GM12875 (cell line): ENCODE measurements around the gene NRAP.

Experiments used
- H3K4me3 ChIP-seq: one replicate; pipeline ENCODE4 v1.5.1; 2011; ENCODE audit warnings: low read depth, low read length, control low read depth
- TF ChIP-seq, protein P1 (sequence below): IDR thresholded peaks from 2 replicates; pipeline ENCODE4 v1.5.1; 2011; ENCODE audit warnings: low read depth, mild to moderate bottlenecking, control low read depth, inconsistent platforms, low read length, moderate library complexity, borderline replicate concordance; ENCODE audit not compliant: insufficient read depth

The NRAP gene

DNA sequence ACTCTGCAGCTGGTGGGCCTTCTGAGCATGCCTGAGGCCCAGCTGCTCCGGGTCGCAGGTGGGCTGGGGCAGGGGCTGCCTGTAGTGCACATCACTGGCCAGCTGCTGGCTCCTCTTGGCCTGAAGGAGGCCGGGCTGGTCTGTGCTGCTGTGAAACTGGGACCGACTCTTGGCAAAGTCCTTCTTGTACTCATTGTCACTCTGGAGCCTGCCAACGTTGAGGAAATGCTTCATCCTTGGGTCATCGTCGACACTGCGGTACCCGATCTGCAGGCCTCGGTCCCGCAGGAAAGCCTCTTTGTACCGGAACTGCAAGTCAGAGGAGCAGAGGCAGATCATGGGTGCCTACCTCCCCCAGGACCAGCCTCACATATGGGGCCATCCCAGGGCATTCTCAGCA is 73.3 kb downstream of the NRAP start:
- H3K4me3 ChIP-seq, result no peak overlapping the region
- TF ChIP-seq, protein P1, sequence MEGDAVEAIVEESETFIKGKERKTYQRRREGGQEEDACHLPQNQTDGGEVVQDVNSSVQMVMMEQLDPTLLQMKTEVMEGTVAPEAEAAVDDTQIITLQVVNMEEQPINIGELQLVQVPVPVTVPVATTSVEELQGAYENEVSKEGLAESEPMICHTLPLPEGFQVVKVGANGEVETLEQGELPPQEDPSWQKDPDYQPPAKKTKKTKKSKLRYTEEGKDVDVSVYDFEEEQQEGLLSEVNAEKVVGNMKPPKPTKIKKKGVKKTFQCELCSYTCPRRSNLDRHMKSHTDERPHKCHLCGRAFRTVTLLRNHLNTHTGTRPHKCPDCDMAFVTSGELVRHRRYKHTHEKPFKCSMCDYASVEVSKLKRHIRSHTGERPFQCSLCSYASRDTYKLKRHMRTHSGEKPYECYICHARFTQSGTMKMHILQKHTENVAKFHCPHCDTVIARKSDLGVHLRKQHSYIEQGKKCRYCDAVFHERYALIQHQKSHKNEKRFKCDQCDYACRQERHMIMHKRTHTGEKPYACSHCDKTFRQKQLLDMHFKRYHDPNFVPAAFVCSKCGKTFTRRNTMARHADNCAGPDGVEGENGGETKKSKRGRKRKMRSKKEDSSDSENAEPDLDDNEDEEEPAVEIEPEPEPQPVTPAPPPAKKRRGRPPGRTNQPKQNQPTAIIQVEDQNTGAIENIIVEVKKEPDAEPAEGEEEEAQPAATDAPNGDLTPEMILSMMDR, result no peak

DNA sequence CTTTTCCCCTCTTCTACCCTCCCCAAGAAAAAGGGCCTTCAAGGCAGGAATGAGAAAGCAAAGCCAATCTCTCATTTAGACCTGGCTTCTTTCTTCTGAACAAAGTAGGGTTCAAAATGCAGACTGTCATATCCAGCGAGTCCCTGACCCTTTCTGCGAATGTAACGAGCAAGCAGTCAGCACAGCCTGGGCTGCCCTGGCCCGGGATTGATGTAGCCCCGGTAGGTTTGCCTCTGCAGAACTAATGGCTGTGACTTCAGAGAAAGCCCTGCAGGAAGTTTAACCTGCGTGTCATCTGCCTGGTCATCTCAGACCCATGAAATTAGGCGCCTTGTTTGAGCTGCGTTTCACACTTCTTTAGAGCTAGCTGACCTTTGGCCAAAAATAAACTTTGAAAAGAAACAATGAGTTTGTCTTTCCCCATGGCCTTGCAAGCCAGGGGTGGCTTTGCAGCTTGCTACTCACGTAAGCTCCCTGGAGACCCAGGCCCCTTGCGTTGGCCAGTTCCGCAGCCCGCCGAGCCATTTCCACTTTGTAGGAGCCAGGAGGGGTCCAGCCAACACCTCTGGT is 74.6 kb downstream of the NRAP start:
- H3K4me3 ChIP-seq, result no peak overlapping the region
- TF ChIP-seq, protein P1, result no peak

DNA sequence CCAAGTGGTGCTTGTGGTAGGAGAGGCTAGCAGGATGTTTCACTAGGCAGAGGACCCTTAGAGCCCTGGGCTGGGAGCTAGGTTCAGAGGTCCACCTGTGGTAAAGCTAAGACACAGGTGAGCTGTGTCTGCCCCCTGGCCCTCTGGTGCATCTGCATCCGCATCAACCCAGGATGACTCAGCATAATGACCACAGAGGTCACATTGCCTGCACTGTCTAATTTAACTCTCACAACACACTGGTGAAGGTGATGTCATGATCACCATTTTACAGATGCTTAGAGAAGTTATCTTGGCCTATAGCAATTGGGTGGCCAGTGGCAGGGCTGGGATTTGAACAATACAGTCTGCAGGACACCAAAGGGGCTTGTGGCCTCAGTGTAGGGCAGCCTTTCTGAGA is 77.9 kb downstream of the NRAP start:
- TF ChIP-seq, protein P1, result no peak
- no peak overlapping the region for H3K4me3 ChIP-seq

DNA sequence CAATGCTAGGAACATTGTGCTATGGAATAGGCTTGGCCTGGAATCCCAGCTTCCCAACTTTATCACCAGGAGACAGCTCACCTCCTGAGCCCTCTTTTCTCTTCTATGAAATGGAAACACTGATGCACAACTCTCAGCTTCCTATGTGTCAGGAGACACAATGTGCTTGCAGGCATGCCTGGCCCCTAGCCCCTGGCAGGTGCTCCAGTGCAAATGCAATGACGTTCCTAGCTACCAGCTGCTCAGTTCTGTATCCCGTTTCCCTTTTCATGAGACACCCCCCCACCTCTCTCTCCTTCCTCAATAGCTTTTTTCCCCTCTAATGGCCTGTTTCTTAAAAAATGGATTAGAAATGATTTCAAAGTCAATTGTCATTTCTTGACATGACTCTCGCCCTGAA is 80.3 kb downstream of the NRAP start:
- H3K4me3 ChIP-seq, result no peak overlapping the region
- TF ChIP-seq, protein P1, result no peak

GRCh38 chr10:113581092-113581491 is 82.7 kb downstream of the NRAP start:
- TF ChIP-seq, protein P1, result no peak
- no peak overlapping the region for H3K4me3 ChIP-seq

DNA sequence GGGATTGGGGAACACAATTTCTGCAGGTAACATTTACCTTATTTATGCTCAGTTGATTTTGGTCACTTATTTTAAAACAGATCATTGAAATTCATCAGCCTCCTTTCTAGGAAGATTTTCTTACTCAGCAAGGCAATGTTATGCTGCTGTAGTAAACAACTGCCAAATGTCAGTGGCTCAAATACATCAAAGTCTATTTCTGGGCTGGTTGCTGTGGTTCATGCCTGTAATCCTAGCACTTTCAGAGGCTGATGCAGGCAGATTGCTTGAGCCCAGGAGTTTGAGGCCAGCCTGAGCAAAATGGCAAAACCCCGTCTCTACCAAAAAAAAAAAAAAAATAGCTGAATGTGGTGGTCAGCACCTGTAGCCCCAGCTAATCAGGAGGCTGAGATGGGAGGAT is 85.1 kb downstream of the NRAP start:
- no peak overlapping the region for H3K4me3 ChIP-seq
- TF ChIP-seq, protein P1, result no peak

- TF ChIP-seq, protein P1, result no peak
- H3K4me3 ChIP-seq, result no peak overlapping the region
Measured at GRCh38 chr10:113576852-113577251, 87.0 kb downstream of the NRAP start.
